Erythroblast (primary cell): Measurements from ENCODE around the gene CYP39A1.

Source experiments
- GATA1 ChIP-seq: IDR thresholded peaks from 2 replicates; pipeline ENCODE4 v1.6.1; 2011; ENCODE audit warnings: low read depth, mild to moderate bottlenecking, control low read depth, low read length, moderate library complexity
- POLR2A ChIP-seq: IDR thresholded peaks from 2 replicates; pipeline ENCODE4 v1.6.1; 2011; ENCODE audit warnings: mild to moderate bottlenecking, low read length

- TF ChIP-seq POLR2A, result no peak
- TF ChIP-seq GATA1, result no peak
These were observed 15.5 kb downstream of the CYP39A1 start for GRCh38 chr6:46637145-46637544.
